Measurements from ENCODE around the gene KCNH1.

KCNH1 gene

DNA sequence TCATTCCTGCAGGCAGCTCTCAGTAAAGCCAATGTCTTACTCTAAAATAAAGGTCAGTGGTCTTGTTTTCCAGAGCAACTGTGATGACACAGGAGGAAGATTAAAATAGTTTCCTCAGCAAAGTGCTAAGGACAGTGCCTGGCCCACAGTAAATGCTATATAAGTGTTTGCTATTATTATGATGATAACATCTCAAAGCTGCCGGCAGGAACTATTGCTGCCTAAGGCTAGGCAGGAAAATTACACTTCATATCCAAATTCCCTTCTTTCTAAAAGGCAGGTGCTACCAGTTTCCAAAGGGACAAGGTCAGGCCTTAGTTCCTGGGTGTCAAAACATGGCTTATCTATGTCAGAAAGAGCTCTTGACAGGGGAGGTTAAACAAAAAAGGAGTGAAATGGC lies 403.9 kb downstream of the KCNH1 start:
- no peak for TF ChIP-seq CTCF (IDR thresholded peaks at IDR 0.05; ENCODE audit: low read depth, low read length)
- no peak overlapping the region for H3K4me3 ChIP-seq (ENCODE audit: low read depth, low read length)
- in situ Hi-C loops (cut with HindIII; ENCODE audit: low sequenced_read_pairs) = no loop called here
- no peak for DNase-seq (ENCODE audit: low read depth, low spot score)

GRCh38 chr1:210728437-210729149 lies 405.4 kb downstream of the KCNH1 start:
- H3K4me3 ChIP-seq (ENCODE audit: low read depth, low read length) = no peak overlapping the region
- TF ChIP-seq CTCF (IDR thresholded peaks at IDR 0.05; ENCODE audit: low read depth, low read length) = no peak
- in situ Hi-C loops (cut with HindIII; ENCODE audit: low sequenced_read_pairs) = no loop called here
- DNase-seq (ENCODE audit: low read depth, low spot score) = no peak

- no peak overlapping the region for H3K4me3 ChIP-seq (ENCODE audit: low read depth, low read length)
- in situ Hi-C loops (cut with HindIII; ENCODE audit: low sequenced_read_pairs) = no loop called here
- DNase-seq (ENCODE audit: low read depth, low spot score) = no peak
- TF ChIP-seq CTCF (IDR thresholded peaks at IDR 0.05; ENCODE audit: low read depth, low read length) = no peak
Observed at GRCh38 chr1:210727709-210728108, 406.2 kb downstream of the KCNH1 start.

DNA sequence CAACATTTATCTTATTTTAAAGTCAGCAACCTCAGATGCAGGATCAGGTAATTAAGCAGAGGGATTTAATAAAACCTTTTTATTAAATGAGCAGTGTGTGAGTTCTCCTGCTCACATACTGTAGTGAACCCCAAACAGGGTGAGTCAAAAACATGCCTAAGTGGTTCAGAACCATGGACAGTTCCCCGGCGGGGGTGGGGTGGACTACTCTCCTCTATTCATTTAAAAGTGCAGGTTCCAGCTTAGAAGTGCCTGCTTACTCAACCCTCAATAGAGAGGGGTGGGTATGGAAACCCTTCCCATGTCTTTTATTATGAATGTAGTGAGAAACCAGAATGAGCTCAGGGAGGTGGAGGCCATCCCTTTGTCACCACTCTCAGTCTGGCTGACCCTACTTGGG lies 407.3 kb downstream of the KCNH1 start:
- no peak overlapping the region for H3K4me3 ChIP-seq (ENCODE audit: low read depth, low read length)
- in situ Hi-C loops (cut with HindIII; ENCODE audit: low sequenced_read_pairs) = no loop called here
- no peak for TF ChIP-seq CTCF (IDR thresholded peaks at IDR 0.05; ENCODE audit: low read depth, low read length)
- peak; percentile 33 for DNase-seq (ENCODE audit: low read depth, low spot score)

DNA sequence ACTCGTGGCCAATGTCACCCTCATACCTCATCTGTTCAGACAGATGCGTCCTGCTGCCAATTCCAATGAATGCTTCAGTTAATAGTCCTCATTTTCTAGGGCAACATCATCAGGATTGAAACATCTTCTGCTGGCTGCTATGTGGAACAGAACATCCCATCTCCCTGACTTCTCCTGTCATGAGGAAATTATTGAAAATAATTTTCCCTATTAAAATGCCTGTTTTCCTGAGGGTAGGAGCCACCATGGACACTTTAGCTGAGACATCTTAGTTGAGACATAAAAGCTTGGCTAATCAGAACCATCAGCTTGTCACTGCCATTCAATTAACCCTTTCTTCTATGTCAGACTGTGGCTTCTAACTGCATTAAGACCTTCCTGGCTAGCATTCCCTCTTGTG lies 409.2 kb downstream of the KCNH1 start:
- TF ChIP-seq CTCF (IDR thresholded peaks at IDR 0.05; ENCODE audit: low read depth, low read length) = no peak

DNA sequence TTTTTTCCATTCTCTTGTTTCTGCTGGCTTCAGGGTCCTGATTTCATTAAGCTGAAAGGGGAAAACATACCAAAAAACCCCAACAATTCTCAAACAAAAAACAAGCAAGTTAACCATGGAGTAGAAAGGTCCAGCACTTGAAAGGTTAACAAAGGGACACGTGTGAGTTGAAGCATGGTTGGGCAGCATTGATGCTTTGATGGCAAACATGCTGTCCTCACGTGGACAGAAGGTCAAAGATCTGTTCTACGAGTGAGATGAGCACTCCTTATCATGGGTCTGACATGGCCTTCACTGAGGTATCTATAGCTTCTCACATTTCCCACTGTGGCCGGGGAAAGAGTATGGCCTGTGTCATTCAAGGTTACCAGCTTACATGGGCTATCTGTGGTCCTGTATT lies 410.3 kb downstream of the KCNH1 start:
- DNase-seq (ENCODE audit: low read depth, low spot score) = no peak
- no peak overlapping the region for H3K4me3 ChIP-seq (ENCODE audit: low read depth, low read length)
- TF ChIP-seq CTCF (IDR thresholded peaks at IDR 0.05; ENCODE audit: low read depth, low read length) = no peak
- in situ Hi-C loops (cut with HindIII; ENCODE audit: low sequenced_read_pairs) = no loop called here

More for the DNA sequence above, 409.2 kb downstream of the KCNH1 start:
- H3K4me3 ChIP-seq (ENCODE audit: low read depth, low read length) = no peak overlapping the region
- in situ Hi-C loops (cut with HindIII; ENCODE audit: low sequenced_read_pairs) = no loop called here
- DNase-seq (ENCODE audit: low read depth, low spot score) = no peak
